GM21737 (cell line): ENCODE results near the gene CXorf65.

Source experiments
- ATAC-seq: cut with Tn5 transposase; IDR thresholded peaks from one replicate; pipeline ENCODE4 v1.9.1; 2021; ENCODE audit warnings: mild to moderate bottlenecking, moderate library complexity; ENCODE audit not compliant: unreplicated experiment

CXorf65 gene

GRCh38 chrX:71106427-71106826, at the start of gene CXorf65:
CXorf65 (minus strand) TSS chrX:71106740; CDS start chrX:71106556, 184 bp downstream.
- ATAC-seq, result no peak

GRCh38 chrX:71154641-71155040, 48.1 kb upstream of the CXorf65 start:
- ATAC-seq, result no peak

- no peak for ATAC-seq
Measured at GRCh38 chrX:71154196-71154595, 47.7 kb upstream of the CXorf65 start.

DNA sequence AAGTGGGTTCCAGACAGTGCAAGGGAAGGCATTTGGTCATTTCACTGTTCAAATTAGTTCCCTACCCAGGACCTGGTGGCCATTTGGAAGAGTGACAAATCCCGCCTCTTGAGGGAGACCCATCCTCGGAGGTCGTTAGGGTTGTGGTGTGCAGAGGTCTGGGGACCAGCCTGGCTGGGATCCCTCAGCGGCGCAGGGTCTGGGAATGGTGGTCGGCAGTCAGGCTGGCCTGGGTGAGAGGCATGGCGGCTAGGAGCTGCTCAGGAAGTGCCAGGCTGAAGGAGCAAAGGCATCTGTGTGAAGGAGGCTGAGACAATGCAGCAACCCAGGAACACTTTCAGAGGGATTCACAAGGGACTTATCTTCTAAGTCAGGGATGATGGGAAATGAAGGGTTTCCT, 44.8 kb upstream of the CXorf65 start:
- ATAC-seq, result no peak

DNA sequence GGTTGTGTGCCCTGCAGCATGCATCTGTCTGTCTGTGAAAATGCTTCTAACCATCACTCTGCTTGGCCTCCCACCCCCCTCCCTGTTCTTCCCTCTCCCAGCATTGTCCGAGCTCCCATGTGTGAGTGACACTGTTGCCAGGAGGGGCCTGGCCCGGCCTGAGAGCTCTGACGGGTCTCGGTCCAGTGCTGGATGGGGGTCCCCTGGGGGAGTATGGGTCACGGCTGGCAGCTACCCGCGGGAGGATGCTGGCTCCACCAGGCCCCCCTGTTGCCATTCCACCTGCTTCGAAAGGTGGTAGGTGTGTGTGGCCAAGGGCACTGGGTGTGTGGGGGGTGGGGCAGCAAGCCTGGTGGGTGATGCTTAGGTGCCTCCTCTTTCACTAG, 41.7 kb upstream of the CXorf65 start:
- ATAC-seq, result no peak

DNA sequence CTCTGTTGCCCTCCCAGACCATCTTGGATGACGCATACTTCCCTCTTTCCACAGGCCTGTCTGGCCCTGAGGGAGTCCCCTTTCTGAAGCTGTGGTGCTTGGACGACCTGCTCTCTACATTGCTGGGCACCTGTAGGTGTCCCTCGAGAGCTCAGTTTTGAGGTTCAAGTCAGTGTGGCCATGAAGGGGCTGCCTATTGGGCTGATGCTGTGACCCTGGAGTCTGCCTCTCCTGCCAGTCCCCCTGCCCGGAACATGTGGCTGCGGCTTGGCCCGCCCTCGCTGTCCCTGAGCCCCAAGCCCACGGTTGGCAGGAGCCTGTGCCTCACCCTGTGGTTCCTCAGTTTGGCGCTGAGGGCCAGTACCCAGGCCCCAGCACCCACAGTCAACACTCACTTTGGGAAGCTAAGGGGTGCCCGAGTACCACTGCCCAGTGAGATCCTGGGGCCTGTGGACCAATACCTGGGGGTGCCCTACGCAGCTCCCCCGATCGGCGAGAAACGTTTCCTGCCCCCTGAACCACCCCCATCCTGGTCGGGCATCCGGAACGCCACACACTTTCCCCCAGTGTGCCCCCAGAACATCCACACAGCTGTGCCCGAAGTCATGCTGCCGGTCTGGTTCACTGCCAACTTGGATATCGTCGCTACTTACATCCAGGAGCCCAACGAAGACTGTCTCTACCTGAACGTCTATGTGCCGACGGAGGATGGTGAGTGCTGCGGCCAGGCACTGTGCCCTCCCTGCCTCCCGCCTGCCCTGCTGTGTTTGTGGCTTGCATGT, 41.1 kb upstream of the CXorf65 start:
- no peak for ATAC-seq

DNA sequence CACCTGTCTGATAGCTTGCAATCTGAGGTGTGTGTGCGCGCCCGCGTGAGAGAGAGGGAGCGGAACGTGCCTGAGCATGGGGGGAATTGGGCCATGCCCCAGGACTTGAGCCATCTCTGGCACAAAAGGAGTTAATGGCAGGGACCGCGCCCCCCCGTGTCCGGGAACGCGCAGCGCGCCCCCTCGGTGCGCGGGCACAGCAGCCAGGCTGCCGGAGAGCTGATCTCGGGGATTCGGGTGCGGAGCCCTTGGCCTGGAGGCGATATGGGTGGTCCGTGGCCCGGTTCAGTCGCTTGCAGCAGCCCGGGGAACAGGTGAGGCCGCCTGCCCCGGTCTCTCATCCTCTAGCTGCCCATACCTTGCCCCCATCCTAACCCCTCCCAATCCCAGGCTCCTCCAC, 38.1 kb upstream of the CXorf65 start, which contains the start of gene NLGN3:
TSS of gene NLGN3 (plus strand) at position 191 of the 400 bp plus-strand sequence. CDS start 2,909 bp downstream, outside the sequence.
- no peak for ATAC-seq

DNA sequence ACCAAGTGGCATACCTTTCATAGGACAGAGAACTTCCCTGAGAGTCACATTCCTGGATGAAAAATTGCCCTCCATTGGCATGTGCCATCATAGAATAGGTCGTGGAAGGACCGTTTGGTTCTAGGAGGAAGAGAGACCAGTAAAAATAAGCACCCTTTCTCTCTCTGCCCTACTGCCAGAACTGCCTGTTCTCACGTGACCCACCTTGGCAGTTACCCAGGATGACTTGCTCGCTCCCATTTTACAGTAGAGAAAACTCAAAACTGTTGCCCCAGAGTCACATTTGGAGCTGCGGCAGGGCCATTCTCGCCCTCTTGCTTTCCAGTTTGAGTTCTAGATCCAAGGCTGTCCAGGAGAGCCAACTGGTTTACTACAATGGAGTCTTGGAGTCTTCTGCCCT, 37.0 kb upstream of the CXorf65 start:
- no peak for ATAC-seq

DNA sequence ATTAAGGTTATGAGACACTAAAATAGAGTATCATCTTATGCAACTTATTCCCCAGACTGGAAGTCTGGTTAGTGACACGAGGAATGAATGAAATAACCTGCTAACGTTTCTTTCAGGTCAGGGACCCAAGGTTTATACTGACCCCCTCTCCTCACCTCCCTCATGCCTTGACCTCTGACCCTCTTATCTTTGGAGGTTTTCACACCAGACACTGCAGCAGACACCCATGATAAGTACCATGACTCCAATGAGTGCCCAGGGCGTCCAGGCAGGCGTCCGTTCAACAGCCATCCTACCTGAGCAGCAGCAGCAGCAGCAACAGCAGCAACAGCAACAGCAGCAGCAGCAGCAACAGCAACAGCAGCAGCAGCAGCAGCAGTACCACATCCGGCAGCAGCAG, 33.9 kb upstream of the CXorf65 start:
- ATAC-seq, result no peak

GRCh38 chrX:71131510-71131909, 25.0 kb upstream of the CXorf65 start:
- no peak for ATAC-seq

- ATAC-seq, result no peak
Measured at GRCh38 chrX:71128915-71129765, 22.6 kb upstream of the CXorf65 start.

DNA sequence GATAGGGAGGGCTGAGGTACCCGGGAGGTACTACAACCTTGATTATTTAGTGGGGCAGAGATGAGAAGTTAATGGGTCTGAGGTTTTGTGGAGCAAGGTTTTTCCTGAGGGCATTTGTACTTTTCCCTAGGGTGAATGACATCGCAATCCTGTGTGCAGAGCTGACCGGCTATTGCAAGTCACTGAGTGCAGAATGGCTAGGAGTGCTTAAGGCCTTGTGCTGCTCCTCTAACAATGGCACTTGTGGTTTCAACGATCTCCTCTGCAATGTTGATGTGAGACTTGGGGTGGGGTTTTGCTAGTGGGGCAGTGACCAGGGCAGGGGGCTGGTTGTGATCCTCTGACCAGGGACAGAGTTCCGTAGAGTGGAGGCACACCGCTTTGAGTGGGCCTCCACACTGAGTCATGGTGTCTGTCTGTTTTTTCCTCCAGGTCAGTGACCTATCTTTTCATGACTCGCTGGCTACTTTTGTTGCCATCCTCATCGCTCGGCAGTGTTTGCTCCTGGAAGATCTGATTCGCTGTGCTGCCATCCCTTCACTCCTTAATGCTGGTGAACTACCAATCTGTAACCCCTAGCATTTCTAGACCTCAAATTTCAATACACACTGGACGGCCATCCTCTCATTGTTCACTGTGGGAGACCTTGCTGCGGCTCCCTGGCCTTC, 21.8 kb upstream of the CXorf65 start:
- no peak for ATAC-seq

DNA sequence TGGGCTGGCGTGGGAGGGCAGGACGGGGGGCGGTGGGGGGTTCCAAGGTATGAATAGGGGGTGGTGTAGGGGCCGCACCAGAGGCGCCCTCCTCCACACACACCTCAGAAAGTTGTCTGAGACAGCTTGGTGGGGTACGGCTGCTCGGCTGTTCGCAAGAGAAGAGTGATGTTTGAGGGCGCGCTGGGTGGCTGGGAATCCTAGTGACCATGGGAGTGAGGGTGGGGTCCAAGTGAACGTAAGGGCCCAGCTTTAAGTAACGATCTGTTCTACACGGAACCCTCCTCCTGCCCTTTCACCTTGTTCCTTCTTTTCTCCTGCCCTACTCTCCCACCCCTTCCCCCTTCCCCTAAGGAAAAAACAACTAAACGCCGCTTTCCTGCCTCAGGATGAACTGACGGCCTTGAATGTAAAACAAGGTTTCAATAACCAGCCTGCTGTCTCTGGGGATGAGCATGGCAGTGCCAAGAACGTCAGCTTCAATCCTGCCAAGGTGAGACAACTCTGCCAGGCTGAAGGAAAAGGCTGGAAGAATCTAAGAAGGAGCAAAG, 12.5 kb upstream of the CXorf65 start:
- no peak for ATAC-seq

- peak; percentile 92 for ATAC-seq
Measured at GRCh38 chrX:71118032-71118984, 11.8 kb upstream of the CXorf65 start, which contains the start of gene MED12. MED12 (plus strand) TSS chrX:71118596; CDS start chrX:71118755, 159 bp downstream.

DNA sequence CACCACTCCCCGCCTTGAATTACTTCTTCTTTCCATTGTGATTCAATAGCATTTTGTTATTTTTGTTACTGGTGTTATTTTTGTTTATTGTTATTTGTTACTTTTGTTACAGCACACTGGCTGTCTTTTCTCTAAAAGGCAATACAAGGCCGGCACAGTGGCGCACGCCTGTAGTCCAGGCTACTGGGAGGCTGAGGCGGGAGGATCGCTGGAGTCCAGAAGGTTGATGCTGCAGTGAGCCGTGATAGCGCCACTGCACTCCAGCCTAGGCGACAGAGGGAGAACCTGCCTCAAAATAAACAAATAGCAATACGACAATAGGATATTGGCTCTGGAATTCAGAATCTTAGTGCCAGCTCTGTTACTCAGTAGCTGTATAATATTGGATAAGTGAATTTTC, 10.8 kb upstream of the CXorf65 start:
- no peak for ATAC-seq

- ATAC-seq, result no peak
Measured at GRCh38 chrX:71111921-71112431, 5.4 kb upstream of the CXorf65 start.

DNA sequence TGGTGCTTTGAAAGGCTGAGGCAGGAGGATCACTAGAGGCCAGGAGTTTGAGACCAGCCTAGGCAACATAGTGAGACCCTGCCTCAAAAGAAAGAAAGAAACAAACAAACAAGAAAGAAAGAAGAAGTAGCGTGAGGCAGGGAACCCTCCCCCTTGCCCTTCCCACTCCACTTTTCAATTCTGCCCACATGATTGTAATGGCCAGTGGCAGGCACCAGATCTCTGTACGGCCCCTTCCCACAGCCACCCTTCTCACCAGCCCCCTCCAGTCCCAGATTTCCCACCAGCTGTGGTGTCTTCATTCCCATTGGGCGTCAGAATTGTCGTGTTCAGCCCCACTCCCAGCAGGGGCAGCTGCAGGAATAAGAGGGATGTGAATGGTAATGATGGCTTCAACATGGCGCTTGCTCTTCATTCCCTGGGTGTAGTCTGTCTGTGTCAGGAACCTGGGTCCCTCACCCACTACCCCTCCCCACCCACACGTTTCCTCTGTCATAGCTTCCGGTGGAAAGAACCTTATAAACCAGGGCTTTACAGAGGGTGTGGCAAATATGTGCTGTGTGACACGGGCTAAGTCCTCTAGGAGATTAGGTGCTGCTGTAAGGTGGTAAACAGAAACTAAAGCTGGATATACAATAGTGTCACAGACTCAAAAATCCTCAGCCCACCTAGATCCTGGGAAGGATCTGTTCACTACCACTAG, 4.8 kb upstream of the CXorf65 start, which contains the start of gene IL2RG:
TSS of gene IL2RG (minus strand) at position 437 of the 703 bp plus-strand sequence. CDS start at position 399, 38 bp downstream.
- ATAC-seq, result peak; percentile 92

DNA sequence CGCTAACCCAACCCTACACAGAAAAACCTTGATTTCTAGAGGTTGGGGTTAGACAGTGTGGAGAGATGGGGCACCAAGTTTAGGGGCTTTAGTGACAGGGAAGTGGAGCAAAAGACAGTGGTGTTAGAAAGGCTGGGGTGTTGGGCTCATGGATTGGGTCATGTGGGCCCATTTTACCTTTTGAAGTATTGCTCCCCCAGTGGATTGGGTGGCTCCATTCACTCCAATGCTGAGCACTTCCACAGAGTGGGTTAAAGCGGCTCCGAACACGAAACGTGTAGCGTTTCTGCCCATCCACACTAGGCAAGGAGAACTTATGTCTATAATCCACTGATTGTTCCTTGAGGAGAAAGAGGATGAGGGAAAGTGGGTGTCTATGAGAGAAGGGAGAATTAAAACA, 2.5 kb upstream of the CXorf65 start:
- no peak for ATAC-seq
